A549 (cell line): Measurements from ENCODE around the gene SEMA6C.

Experiments used
- CBX2 ChIP-seq: fragments of 200-600 bp; sonication (generic); IDR thresholded peaks from 2 replicates; pipeline ENCODE4 v1.6.1; 2016; ENCODE audit warnings: low read depth, mild to moderate bottlenecking, borderline replicate concordance
- CEBPB ChIP-seq, 2 experiments: fragments of >200 bp in 1 of 2; sonication (Bioruptor Twin) in 1 of 2; formaldehyde crosslinking in 1 of 2; IDR thresholded peaks; 2 replicates each; pipeline ENCODE4 v1.6.1; 2012 to 2016
- EP300 ChIP-seq, 2 experiments: fragments of >200 bp; sonication (Bioruptor Twin); formaldehyde crosslinking; IDR thresholded peaks; 2 replicates in 1 of 2; 3 replicates in 1 of 2; pipeline ENCODE4 v1.6.1; 2016 to 2017
- FOXS1 ChIP-seq: fragments of 250-450 bp; sonication (Bioruptor Pico); IDR thresholded peaks from 2 replicates; pipeline ENCODE4 v1.5.0; 2020; ENCODE audit warnings: mild to moderate bottlenecking, moderate library complexity
- JUN ChIP-seq, 2 experiments: fragments of >200 bp; sonication (Bioruptor Twin); formaldehyde crosslinking; IDR thresholded peaks; 2 replicates in 1 of 2; 3 replicates in 1 of 2; pipeline ENCODE4 v1.6.1; 2016 to 2017
- KDM5A ChIP-seq: fragments of 200-600 bp; sonication (generic); IDR thresholded peaks from 2 replicates; pipeline ENCODE4 v1.6.1; 2016; ENCODE audit warnings: antibody characterized with exemption, mild to moderate bottlenecking
- NR3C1 ChIP-seq: fragments of >200 bp; sonication (Bioruptor Twin); formaldehyde crosslinking; IDR thresholded peaks from 3 replicates; pipeline ENCODE4 v1.6.1; 2017
- PHF8 ChIP-seq: fragments of 200-600 bp; sonication (generic); IDR thresholded peaks from 2 replicates; pipeline ENCODE4 v1.6.1; 2016; ENCODE audit warnings: low read depth, mild to moderate bottlenecking, antibody characterized with exemption, moderate library complexity, borderline replicate concordance
- POLR2A ChIP-seq: IDR thresholded peaks from 2 replicates; pipeline ENCODE4 v1.6.1; 2012; ENCODE audit warnings: mild to moderate bottlenecking, low read length
- SMC3 ChIP-seq: fragments of >200 bp; sonication (Bioruptor Twin); formaldehyde crosslinking; IDR thresholded peaks from 3 replicates; pipeline ENCODE4 v1.6.1; 2018; ENCODE audit warnings: inconsistent platforms
- TP53 ChIP-seq: fragments of 250-450 bp; sonication (Bioruptor Pico); IDR thresholded peaks from 2 replicates; pipeline ENCODE4 v1.5.0; 2021; ENCODE audit warnings: mild to moderate bottlenecking, moderate library complexity
- TF ChIP-seq, protein P1 (sequence below): IDR thresholded peaks from 2 replicates; pipeline ENCODE4 v1.6.1; 2012
- TF ChIP-seq, protein P2 (sequence below): fragments of >200 bp; sonication (Bioruptor Twin); formaldehyde crosslinking; IDR thresholded peaks from 3 replicates; pipeline ENCODE4 v1.5.1; 2016

DNA sequence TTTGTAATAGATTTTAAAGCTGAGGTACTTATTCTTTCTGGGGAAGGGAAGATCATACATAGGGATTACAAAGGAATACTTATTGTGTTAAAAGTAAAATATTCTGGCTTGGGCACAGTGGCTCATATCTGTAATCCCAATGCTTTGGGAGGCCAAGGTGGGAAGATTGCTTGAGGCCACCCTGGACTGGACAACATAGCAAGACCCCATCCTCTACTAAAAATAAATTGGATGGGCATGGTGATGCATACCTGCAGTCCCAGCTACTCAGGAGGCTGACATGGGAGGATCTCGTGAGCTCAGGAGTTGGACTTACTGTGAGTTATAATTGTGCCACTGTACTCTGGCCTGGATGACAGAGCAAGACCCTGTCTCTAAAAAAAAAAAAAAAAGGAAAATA, 48.3 kb downstream of the SEMA6C start:
- no peak for TF ChIP-seq KDM5A
- no peak for TF ChIP-seq PHF8
- TF ChIP-seq, protein P1, sequence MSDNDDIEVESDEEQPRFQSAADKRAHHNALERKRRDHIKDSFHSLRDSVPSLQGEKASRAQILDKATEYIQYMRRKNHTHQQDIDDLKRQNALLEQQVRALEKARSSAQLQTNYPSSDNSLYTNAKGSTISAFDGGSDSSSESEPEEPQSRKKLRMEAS, result no peak
- no peak for TF ChIP-seq FOXS1 (CRISPR knock-in tag)
- TF ChIP-seq, protein P2, sequence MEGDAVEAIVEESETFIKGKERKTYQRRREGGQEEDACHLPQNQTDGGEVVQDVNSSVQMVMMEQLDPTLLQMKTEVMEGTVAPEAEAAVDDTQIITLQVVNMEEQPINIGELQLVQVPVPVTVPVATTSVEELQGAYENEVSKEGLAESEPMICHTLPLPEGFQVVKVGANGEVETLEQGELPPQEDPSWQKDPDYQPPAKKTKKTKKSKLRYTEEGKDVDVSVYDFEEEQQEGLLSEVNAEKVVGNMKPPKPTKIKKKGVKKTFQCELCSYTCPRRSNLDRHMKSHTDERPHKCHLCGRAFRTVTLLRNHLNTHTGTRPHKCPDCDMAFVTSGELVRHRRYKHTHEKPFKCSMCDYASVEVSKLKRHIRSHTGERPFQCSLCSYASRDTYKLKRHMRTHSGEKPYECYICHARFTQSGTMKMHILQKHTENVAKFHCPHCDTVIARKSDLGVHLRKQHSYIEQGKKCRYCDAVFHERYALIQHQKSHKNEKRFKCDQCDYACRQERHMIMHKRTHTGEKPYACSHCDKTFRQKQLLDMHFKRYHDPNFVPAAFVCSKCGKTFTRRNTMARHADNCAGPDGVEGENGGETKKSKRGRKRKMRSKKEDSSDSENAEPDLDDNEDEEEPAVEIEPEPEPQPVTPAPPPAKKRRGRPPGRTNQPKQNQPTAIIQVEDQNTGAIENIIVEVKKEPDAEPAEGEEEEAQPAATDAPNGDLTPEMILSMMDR, result no peak
- TF ChIP-seq CBX2, result no peak
- no peak for TF ChIP-seq EP300 (IDR thresholded peaks at IDR 0.05)
- no peak for TF ChIP-seq CEBPB (IDR thresholded peaks at IDR 0.05)
- TF ChIP-seq SMC3, result no peak
- no peak for TF ChIP-seq NR3C1
- TF ChIP-seq POLR2A, result no peak
- no peak for TF ChIP-seq JUN (IDR thresholded peaks at IDR 0.05)
- no peak for TF ChIP-seq TP53 (CRISPR knock-in tag)
